GM23248 (cell line): ENCODE data around the gene NTN5.
"Not testable (repeated sequence)": the region's sequence is repeated elsewhere in the genome, so short reads cannot be mapped to it uniquely, and the experiment has no call there.

ENCODE experiments used
- EZH2 ChIP-seq: fragments of 200-600 bp; sonication (generic); IDR thresholded peaks from 2 replicates; pipeline ENCODE4 v1.6.1; 2018; ENCODE audit warnings: antibody characterized with exemption, mild to moderate bottlenecking; ENCODE audit not compliant: insufficient read depth, poor library complexity, severe bottlenecking
- EZH2phosphoT487 ChIP-seq: fragments of 200-600 bp; sonication (generic); IDR thresholded peaks from 2 replicates; pipeline ENCODE4 v1.6.1; 2018; ENCODE audit warnings: antibody characterized with exemption, moderate library complexity, mild to moderate bottlenecking, low read depth; ENCODE audit not compliant: insufficient read depth

DNA sequence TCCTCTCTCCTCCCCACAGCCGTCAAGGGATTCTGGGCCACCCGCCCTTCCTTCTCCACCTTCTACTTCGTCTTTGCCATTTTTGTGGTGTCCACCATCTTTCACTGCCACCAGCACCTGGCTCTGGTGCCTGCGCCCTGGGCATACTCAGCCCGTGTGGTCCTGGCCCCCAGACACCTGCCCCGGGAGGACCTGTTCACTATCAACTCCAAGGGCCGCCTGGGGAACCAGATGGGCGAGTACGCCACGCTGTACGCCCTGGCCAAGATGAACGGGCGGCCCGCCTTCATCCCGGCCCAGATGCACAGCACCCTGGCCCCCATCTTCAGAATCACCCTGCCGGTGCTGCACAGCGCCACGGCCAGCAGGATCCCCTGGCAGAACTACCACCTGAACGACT lies 7.2 kb upstream of the NTN5 start:
- TF ChIP-seq EZH2, EZH2phosphoT487: not testable (repeated sequence)
